Measurements from ENCODE around the gene AKT1. TPM values are rescaled to one million over a fixed set of nuclear protein-coding genes. Genes with fewer than 3 reads are reported as not detected.
"Not testable (repeated sequence)": the region's sequence is repeated elsewhere in the genome, so short reads cannot be mapped to it uniquely, and the experiment has no call there.

Gene AKT1
- total and polyA plus RNA-seq, 2 of the 13 experiments (the other 11 are each of a cell fraction or from before 2014, with no cell fraction given) = 96.2 to 116 TPM

DNA sequence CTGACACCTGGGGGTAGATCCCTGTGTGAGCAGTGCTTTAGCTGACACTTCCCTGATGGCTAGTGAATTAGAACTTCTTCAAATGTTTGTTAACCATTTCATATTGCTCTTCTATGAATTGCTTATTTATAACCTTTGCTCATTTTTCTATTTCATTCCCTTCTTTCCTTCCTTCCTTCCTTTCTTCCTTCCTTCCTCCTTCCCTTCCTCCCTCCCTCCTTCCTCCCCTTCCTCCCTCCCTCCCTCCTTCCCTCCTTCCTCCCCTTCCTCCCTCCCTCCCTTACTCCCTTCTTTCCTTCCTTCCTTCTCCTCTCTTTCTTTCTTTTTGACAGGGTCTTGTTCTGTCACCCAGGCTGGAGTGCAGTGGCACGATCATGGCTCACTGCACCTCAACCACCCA is 46.2 kb upstream of the AKT1 start:
- no peaks in the 10 kb centered on the region for H3K9me3 ChIP-seq (ENCODE audit: low read length)
- H3K79me2 ChIP-seq (ENCODE audit: insufficient read depth, low read length) = no peaks in the 10 kb centered on the region
- 3% methylated on average over 1 of the region's 1 CpG for WGBS (ENCODE audit: low lambda C conversion rate)
- no peak overlapping the region for H3K27ac ChIP-seq (ENCODE audit: extremely low read length, insufficient read depth, low read length)
- no peaks in the 10 kb centered on the region; the same call in 1 of the 2 replicates for H4K20me1 ChIP-seq (ENCODE audit: insufficient read depth, low read length)
- no peak for ATAC-seq
- no peaks in the 10 kb centered on the region for H3K36me3 ChIP-seq (replicated peaks in 1 of 2; ENCODE audit: control insufficient read depth in 1 of 2, insufficient read depth in 2 of 2, low read length in 2 of 2)
- H3K9ac ChIP-seq (ENCODE audit: insufficient read depth, low read depth, low read length) = no peak overlapping the region
- H3K4me2 ChIP-seq (ENCODE audit: low read depth, low read length) = no peak overlapping the region
- ChIA-PET POLR2A (interaction anchor here (0.8 kb wide), 1 partner anchor 23 kb away, joined by 5 read pairs; no protein-coding TSS in a partner anchor), CTCF (ENCODE audit: low intra/inter-chr PET ratio, low total read pairs) (no interaction called here)
- no peaks in the 10 kb centered on the region for H3K4me1 ChIP-seq (ENCODE audit: insufficient read depth, low read length)
- H2AFZ ChIP-seq (ENCODE audit: low read length) = no peak overlapping the region
- peaks cover 0 to 18% of the 10 kb centered on the region in 2 experiments; a peak in 4 of 5 replicates for H3K27me3 ChIP-seq (ENCODE audit: control insufficient read depth in 1 of 2, insufficient read depth in 2 of 2, low read length in 2 of 2)
- TF ChIP-seq ZNF335 (CRISPR knock-in tag; IDR thresholded peaks at IDR 0.05) (no peak), HNRNPK (IDR thresholded peaks at IDR 0.05; ENCODE audit: low read depth, low read length, poor library complexity, severe bottlenecking) (peak; percentile 65)
- intact Hi-C loops (cut with micrococcal nuclease; ENCODE audit: unreplicated experiment) = no loop called here
- no peak for FAIRE-seq
- no TSS peak for BruUV-seq (replicated peaks)
- no peak overlapping the region for H3K4me3 ChIP-seq (replicated peaks in 1 of 3; ENCODE audit: insufficient read depth in 1 of 3, low read depth in 2 of 3, low read length in 3 of 3)
- DNase-seq (ENCODE audit: low spot score) = no peak
- in situ Hi-C loops (cut with HindIII; ENCODE audit: extremely low pct_ligation_motif_present, low pct_unique_long_range_greater_than_20kb) = no loop called here

DNA sequence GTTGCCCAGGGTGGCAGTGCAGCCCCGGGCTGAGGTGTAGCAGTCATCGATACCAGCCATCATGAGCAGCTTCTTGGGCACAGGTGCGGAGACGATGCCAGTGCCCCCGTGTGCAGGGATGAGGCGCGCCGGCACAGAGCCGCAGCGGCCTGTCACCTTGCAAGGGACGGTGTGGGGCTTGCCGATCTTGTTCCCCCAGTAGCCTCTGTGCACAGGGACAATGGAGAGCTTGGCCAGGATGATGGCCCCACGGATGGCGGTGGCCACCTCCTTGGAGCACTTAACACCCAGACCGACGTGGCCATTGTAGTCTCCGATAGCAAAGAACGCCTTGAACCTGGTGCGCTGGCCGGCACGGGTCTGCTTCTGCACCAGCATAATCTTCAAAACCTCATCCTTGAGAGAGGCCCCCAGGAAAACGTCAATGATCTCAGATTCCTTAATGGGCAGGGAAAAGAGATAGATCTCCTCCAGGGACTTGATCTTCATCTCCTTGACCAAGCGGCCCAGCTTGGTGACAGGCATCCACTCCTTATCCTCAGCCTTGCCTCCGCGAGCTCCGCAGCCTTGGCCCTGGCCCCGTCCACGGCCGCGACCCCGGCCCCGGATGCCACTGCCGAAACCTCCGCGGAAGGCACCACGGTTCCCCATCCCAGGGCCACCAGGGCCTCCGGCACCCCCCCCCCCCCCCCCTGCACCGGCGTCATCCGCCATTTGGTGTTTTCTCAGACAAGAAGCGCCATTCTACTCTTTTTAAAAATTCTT is 40.8 kb upstream of the AKT1 start:
- intact Hi-C loops (cut with micrococcal nuclease; ENCODE audit: unreplicated experiment); H3K27ac ChIP-seq (ENCODE audit: extremely low read length, insufficient read depth, low read length); H3K79me2 ChIP-seq (ENCODE audit: insufficient read depth, low read length); H3K4me3 ChIP-seq (replicated peaks in 1 of 3; ENCODE audit: insufficient read depth in 1 of 3, low read depth in 2 of 3, low read length in 3 of 3); ATAC-seq; BruUV-seq (replicated peaks); H3K4me2 ChIP-seq (ENCODE audit: low read depth, low read length); H3K9me3 ChIP-seq (ENCODE audit: low read length); H3K36me3 ChIP-seq (replicated peaks in 1 of 2; ENCODE audit: control insufficient read depth in 1 of 2, insufficient read depth in 2 of 2, low read length in 2 of 2); CTCF ChIA-PET (ENCODE audit: low intra/inter-chr PET ratio, low total read pairs); H3K27me3 ChIP-seq (ENCODE audit: control insufficient read depth in 1 of 2, insufficient read depth in 2 of 2, low read length in 2 of 2); in situ Hi-C loops (cut with HindIII; ENCODE audit: extremely low pct_ligation_motif_present, low pct_unique_long_range_greater_than_20kb); H3K4me1 ChIP-seq (ENCODE audit: insufficient read depth, low read length); H4K20me1 ChIP-seq (ENCODE audit: insufficient read depth, low read length); FAIRE-seq; H2AFZ ChIP-seq (ENCODE audit: low read length); H3K9ac ChIP-seq (ENCODE audit: insufficient read depth, low read depth, low read length); DNase-seq (ENCODE audit: low spot score); POLR2A ChIA-PET: not testable (repeated sequence)
- WGBS (ENCODE audit: low lambda C conversion rate) = 90% methylated on average over 14 of the region's 41 CpGs
